ENCODE measurements around the gene NSL1. TPM values are rescaled to one million over a fixed set of nuclear protein-coding genes. Genes with fewer than 3 reads are reported as not detected.

The NSL1 gene
- total and polyA plus RNA-seq, 9 of the 15 experiments (the other 6 are each of a cell fraction or from before 2014, with no cell fraction given): 53.5 to 108 (median 59.1) TPM

GRCh38 chr1:212699625-212700222 lies 91.9 kb downstream of the NSL1 start, which contains the start of gene BATF3 (continued):
- TF ChIP-seq PML (IDR thresholded peaks at IDR 0.05; ENCODE audit: low read length) (no peak), TSHZ1 (CRISPR knock-in tag; IDR thresholded peaks at IDR 0.05) (no peak), MYNN (IDR thresholded peaks at IDR 0.05) (no peak), MYNN (CRISPR knock-in tag; IDR thresholded peaks at IDR 0.05) (0 out of 2 replicates have a peak, but pooled peaks have one; percentile 36), YBX1 (IDR thresholded peaks at IDR 0.05) (no peak), ARID2 (IDR thresholded peaks at IDR 0.05) (no peak), ZNF3 (CRISPR knock-in tag; IDR thresholded peaks at IDR 0.05) (no peak), ATF1 (CRISPR knock-in tag; IDR thresholded peaks at IDR 0.05) (no peak), ATF1 (tag; IDR thresholded peaks at IDR 0.05) (no peak), ZNF41 (CRISPR knock-in tag; conservative IDR thresholded peaks at IDR 0.05) (no peak), VEZF1 (CRISPR knock-in tag; IDR thresholded peaks at IDR 0.05) (peak; percentile 59)

Data from K562 (cell line).